SU-DHL-6 (cell line): ENCODE results near the gene OR6X1.

Experiments
- EZH2phosphoT487 ChIP-seq: fragments of 200-600 bp; sonication (generic), shearing (Covaris generic); conservative IDR thresholded peaks from 2 replicates; pipeline ENCODE4 v1.6.1; 2018; ENCODE audit warnings: mild to moderate bottlenecking, antibody characterized with exemption, low read length, moderate library complexity, mixed read lengths
- TF ChIP-seq, protein P1 (sequence below): fragments of 200-600 bp; sonication (generic); IDR thresholded peaks from one replicate; pipeline ENCODE4 v1.5.1; 2017; ENCODE audit warnings: antibody characterized with exemption, mild to moderate bottlenecking, low read length, moderate library complexity; ENCODE audit not compliant: insufficient read depth, poor library complexity, severe bottlenecking

DNA sequence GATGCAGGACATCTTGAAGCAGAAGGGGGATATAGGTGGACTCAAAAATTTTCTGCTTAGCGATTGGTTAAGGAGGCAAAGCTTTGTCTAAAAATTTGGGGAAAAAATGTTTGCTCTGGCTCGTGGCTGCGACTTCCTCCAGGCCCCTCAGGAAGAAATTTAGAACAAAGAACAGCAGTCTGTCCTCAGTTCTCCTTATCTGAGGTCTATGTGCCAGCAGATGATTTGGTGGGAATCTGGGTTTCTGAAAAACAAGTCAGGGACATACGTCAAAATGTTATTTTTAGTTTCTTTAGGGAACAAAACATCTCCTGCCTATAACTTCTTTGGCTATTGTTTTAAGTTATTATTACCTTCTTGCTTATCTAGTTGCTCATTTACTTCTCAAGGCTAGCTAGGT is 43.8 kb upstream of the OR6X1 start:
- TF ChIP-seq, protein P1, sequence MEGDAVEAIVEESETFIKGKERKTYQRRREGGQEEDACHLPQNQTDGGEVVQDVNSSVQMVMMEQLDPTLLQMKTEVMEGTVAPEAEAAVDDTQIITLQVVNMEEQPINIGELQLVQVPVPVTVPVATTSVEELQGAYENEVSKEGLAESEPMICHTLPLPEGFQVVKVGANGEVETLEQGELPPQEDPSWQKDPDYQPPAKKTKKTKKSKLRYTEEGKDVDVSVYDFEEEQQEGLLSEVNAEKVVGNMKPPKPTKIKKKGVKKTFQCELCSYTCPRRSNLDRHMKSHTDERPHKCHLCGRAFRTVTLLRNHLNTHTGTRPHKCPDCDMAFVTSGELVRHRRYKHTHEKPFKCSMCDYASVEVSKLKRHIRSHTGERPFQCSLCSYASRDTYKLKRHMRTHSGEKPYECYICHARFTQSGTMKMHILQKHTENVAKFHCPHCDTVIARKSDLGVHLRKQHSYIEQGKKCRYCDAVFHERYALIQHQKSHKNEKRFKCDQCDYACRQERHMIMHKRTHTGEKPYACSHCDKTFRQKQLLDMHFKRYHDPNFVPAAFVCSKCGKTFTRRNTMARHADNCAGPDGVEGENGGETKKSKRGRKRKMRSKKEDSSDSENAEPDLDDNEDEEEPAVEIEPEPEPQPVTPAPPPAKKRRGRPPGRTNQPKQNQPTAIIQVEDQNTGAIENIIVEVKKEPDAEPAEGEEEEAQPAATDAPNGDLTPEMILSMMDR = no peak
- TF ChIP-seq EZH2phosphoT487 = no peak
